ENCODE measurements around the gene PLA2G4F.

- TF ChIP-seq CTCF (IDR thresholded peaks at IDR 0.05) (no peak), JUND (IDR thresholded peaks at IDR 0.05) (no peak), SIN3A (IDR thresholded peaks at IDR 0.05; ENCODE audit: borderline replicate concordance, low read depth, low read length) (no peak), ZBTB33 (IDR thresholded peaks at IDR 0.05; ENCODE audit: borderline replicate concordance, low read depth) (no peak), REST (IDR thresholded peaks at IDR 0.05; ENCODE audit: low read depth, low read length) (no peak), MEF2A (IDR thresholded peaks at IDR 0.05; ENCODE audit: borderline replicate concordance, low read depth) (no peak), TAF1 (IDR thresholded peaks at IDR 0.05; ENCODE audit: borderline replicate concordance, low read depth, low read length) (no peak), SMC3 (IDR thresholded peaks at IDR 0.05; ENCODE audit: low read depth, low read length) (no peak), FOXJ3 (CRISPR knock-in tag; IDR thresholded peaks at IDR 0.05) (no peak)
Observed at GRCh38 chr15:42133356-42133755, 23.1 kb downstream of the PLA2G4F start.
